ENCODE data around the gene ZCWPW2. TPM values are rescaled to one million over a fixed set of nuclear protein-coding genes. Genes with fewer than 3 reads are reported as not detected.

The ZCWPW2 gene
- total and polyA plus RNA-seq, 2 of the 4 experiments (the other 2 are of a cell fraction) = 0.18 to 0.24 TPM

GRCh38 chr3:28335246-28335645, 13.3 kb upstream of the ZCWPW2 start:
- Histone ChIP-seq H2BK15ac (ENCODE audit: low read depth, low read length) (no peak overlapping the region), H3K27me3 (ENCODE audit: control insufficient read depth, insufficient read depth, low read length) (no peaks in the 10 kb centered on the region), H3K9me3 (ENCODE audit: control insufficient read depth, insufficient read depth, low read length) (no peaks in the 10 kb centered on the region), H3K36me3 (ENCODE audit: control insufficient read depth, insufficient read depth, low read length) (peaks cover 15% of the 10 kb centered on the region; the same call in 1 of the 2 replicates), H3K27ac (ENCODE audit: insufficient read depth, low read length) (no peak overlapping the region), H2BK5ac (ENCODE audit: low read depth, low read length, poor library complexity, severe bottlenecking) (no peak overlapping the region), H4K8ac (ENCODE audit: low read depth in 2 of 2, low read length in 2 of 2) (no peak overlapping the region), H3K9me1 (ENCODE audit: insufficient read depth, low read length) (no peaks in the 10 kb centered on the region), H2BK20ac (ENCODE audit: low read depth, low read length) (no peak overlapping the region), H3K4me2 (ENCODE audit: low read depth, low read length) (no peak overlapping the region), H2AFZ (replicated peaks; ENCODE audit: low read length, poor library complexity) (no peak overlapping the region), H4K20me1 (ENCODE audit: insufficient read depth, low read length) (no peaks in the 10 kb centered on the region), H4K91ac (ENCODE audit: insufficient read depth, low read depth, low read length) (no peak overlapping the region), H3K4me3 (ENCODE audit: insufficient read depth, low read depth, low read length) (no peak overlapping the region), H2AK9ac (replicated peaks; ENCODE audit: low read depth, low read length, poor library complexity) (no peak overlapping the region), H2BK120ac (ENCODE audit: low read depth, low read length) (no peak overlapping the region), H3K18ac (ENCODE audit: low read depth, low read length) (no peak overlapping the region), H3K14ac (replicated peaks; ENCODE audit: low read depth, low read length) (no peak overlapping the region), H4K5ac (ENCODE audit: low read depth, low read length) (no peak overlapping the region), H3K79me1 (ENCODE audit: low read depth in 1 of 2, low read length in 2 of 2) (peaks cover 0 to 4% of the 10 kb centered on the region in 2 experiments; a peak in 1 of 4 replicates), H3K4ac (ENCODE audit: low read depth, low read length) (no peak overlapping the region), H3K9ac (ENCODE audit: low read depth, low read length) (no peak overlapping the region), H2AK5ac (ENCODE audit: low read depth, low read length) (no peak overlapping the region), H3K56ac (ENCODE audit: extremely low read depth, insufficient read depth, low read length) (no peak overlapping the region), H3K4me1 (ENCODE audit: control insufficient read depth, insufficient read depth, low read length) (no peaks in the 10 kb centered on the region), H3K23ac (ENCODE audit: low read depth, low read length) (no peak overlapping the region)
- no peak for DNase-seq
- TF ChIP-seq NFE2L2 (IDR thresholded peaks at IDR 0.05; ENCODE audit: low read depth, low read length) (no peak), RFX5 (IDR thresholded peaks at IDR 0.05; ENCODE audit: low read depth, low read length) (no peak), ELK1 (IDR thresholded peaks at IDR 0.05; ENCODE audit: borderline replicate concordance, low read depth, low read length) (no peak), FOS (IDR thresholded peaks at IDR 0.05; ENCODE audit: low read depth, low read length) (no peak), USF2 (IDR thresholded peaks at IDR 0.05; ENCODE audit: low read depth, low read length) (no peak), MAZ (IDR thresholded peaks at IDR 0.05; ENCODE audit: borderline replicate concordance, low read depth, low read length) (no peak), BHLHE40 (IDR thresholded peaks at IDR 0.05; ENCODE audit: low read depth, low read length) (no peak), POLR2A (IDR thresholded peaks at IDR 0.05; ENCODE audit: low read depth, low read length) (no peak), CEBPB (IDR thresholded peaks at IDR 0.05; ENCODE audit: low read depth, low read length) (no peak), CHD1 (IDR thresholded peaks at IDR 0.05; ENCODE audit: low read depth, low read length) (no peak), RAD21 (IDR thresholded peaks at IDR 0.05; ENCODE audit: low read length) (no peak), MXI1 (IDR thresholded peaks at IDR 0.05; ENCODE audit: borderline replicate concordance, low read depth, low read length) (no peak)
- in situ Hi-C loops (cut with MboI; ENCODE audit: low sequenced_read_pairs) = no loop called here
- intact Hi-C loops (cut with micrococcal nuclease) = loop anchor here (10.0 kb wide), 1 partner anchor 850 kb away; the partner anchor contains the start of gene SLC4A7
- dilution Hi-C loops (cut with HindIII; ENCODE audit: low sequenced_read_pairs, unreplicated experiment) = no loop called here
- ChIA-PET POLR2A (ENCODE audit: unreplicated experiment) (no interaction called here), CTCF (interaction anchor here (0.9 to 1.2 kb wide), 2 partner anchors 13 to 623 kb away, joined by 3 read pairs; partner anchors contain the start of genes AZI2 and ZCWPW2)
- no peak for ATAC-seq (ENCODE audit: low read depth)
- WGBS, 2 experiments (ENCODE audit: extremely low coverage in 2 of 2, insufficient read length in 1 of 2) = no CpG with 5 or more reads among the region's 2 CpGs
- BruUV-seq (replicated peaks) = no TSS peak

Measured in IMR-90 (cell line).